Fibroblast of the aortic adventitia (primary cell): ENCODE data around the gene CERS6. TPM values are rescaled to one million over a fixed set of nuclear protein-coding genes. Genes with fewer than 3 reads are reported as not detected.

Experiments
- DNase-seq: peaks from one replicate; pipeline ENCODE4 v3.0.0-alpha.2; 2010; ENCODE audit warnings: low read depth
- H3K4me3 ChIP-seq: 2 replicates; pipeline ENCODE4 v1.5.1; 2011; ENCODE audit warnings: low read depth, mild to moderate bottlenecking, control low read depth, low read length, moderate library complexity
- CTCF ChIP-seq: IDR thresholded peaks from 2 replicates; pipeline ENCODE4 v1.5.1; 2011; ENCODE audit warnings: mild to moderate bottlenecking, low read length, control low read depth, inconsistent platforms; ENCODE audit not compliant: insufficient read depth
- total RNA-seq: library from RNA; depleted of rRNA; stranded (reverse); fragments of >200 nt; gene quantifications from 2 replicates; pipeline ENCODE4 v1.2.3, GENCODE V29; 2012; ENCODE audit warnings: low replicate concordance

The CERS6 gene
- total RNA-seq, 1 donor, result 14.2 TPM

GRCh38 chr2:168670478-168670877 is 214.4 kb downstream of the CERS6 start:
- no peak for DNase-seq
- TF ChIP-seq CTCF, result no peak

DNA sequence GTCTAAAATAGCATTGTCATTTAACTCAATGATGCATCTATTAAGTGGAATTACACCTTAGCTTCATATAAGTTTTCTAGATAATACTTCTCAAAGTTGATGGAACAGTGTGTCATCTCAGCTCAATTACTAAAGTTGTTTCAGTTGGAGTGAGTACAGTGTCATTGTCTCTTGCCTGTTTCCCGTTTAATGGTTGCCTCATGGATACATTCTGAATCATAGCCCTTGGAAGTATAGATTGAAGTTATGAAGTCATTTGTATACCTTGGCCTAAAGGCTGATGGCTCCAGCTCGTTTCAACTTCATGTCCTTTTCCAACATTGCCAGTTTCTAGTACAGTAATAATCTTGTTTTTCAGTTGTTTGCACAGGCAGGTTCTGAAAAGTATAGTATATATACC is 215.9 kb downstream of the CERS6 start:
- DNase-seq, result peak; percentile 38
- no peak for TF ChIP-seq CTCF
- no peak overlapping the region for H3K4me3 ChIP-seq

More at GRCh38 chr2:168670478-168670877, 214.4 kb downstream of the CERS6 start:
- no peak overlapping the region for H3K4me3 ChIP-seq

GRCh38 chr2:168673265-168674189 is 217.5 kb downstream of the CERS6 start:
- no peak for TF ChIP-seq CTCF
- DNase-seq, result no peak
- H3K4me3 ChIP-seq, result no peak overlapping the region

- no peak for TF ChIP-seq CTCF
- no peak overlapping the region for H3K4me3 ChIP-seq
- no peak for DNase-seq
These were observed 222.2 kb downstream of the CERS6 start for GRCh38 chr2:168678153-168678853.

DNA sequence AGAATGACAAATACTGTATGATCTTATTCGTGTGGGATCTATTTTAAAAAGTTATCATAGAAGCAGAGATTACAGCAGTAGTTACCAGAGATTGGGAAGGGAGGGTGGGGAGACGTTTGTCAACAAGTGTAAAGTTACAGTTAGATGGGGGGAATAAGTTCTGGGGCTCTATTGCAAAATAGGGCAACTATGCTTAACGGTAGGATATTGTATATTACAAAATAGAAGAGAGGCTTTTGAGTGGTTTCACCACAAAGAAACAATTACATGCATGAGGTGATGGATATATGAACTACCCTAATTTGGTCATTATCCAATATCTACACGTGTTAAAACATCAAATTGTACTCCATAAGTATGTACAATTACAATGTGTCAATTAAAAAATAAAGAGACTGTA is 223.0 kb downstream of the CERS6 start:
- no peak overlapping the region for H3K4me3 ChIP-seq
- DNase-seq, result no peak
- TF ChIP-seq CTCF, result no peak

DNA sequence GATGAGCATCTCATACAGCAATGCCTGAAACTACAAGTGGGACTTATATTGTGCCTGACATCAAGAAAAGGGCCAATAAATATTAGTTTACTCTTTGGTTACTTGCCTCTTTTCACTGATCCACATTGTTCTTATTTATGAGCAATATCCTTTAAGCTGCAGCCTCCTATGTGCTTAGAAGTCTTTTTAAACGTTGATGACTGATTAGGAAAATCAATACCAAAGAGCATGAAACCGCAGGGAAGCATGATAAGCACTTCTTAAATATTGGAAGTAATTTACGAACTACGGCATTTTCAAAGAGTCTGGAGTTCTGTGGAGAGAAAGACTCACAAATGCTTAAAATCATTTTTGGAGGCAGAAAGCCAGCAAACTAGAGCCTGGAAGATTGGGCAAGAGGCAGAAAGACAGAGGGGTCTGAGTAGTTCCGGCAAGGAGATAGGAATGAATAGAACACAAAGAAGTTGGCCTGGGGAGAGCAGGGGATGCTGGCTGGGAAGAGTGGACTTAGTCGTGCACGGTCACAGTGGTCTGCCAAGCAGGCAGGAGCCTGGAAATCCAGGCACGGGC is 223.8 kb downstream of the CERS6 start:
- no peak overlapping the region for H3K4me3 ChIP-seq
- no peak for TF ChIP-seq CTCF
- DNase-seq, result no peak
